Spleen (tissue), 7 donors: ENCODE data around the gene PRR5L.

Source experiments
- CTCF ChIP-seq, 11 experiments: fragments of 200-600 bp in 7 of 11; fragments of 450-650 bp in 4 of 11; sonication (generic) in 4 of 11; IDR thresholded peaks in 8 of 11; conservative IDR thresholded peaks in 3 of 11; 1 replicate in 7 of 11; 2 replicates in 4 of 11; pipeline versions ENCODE4 v1.4.0 to v1.8.0; 2016 to 2021; ENCODE audit warnings: antibody characterized with exemption in 11 of 11, inconsistent platforms in 4 of 11, mild to moderate bottlenecking in 1 of 11
- POLR2A ChIP-seq, 3 donors: fragments of 450-650 bp; IDR thresholded peaks; one replicate each; pipeline ENCODE4 v1.5.1; 2017; ENCODE audit warnings: antibody characterized with exemption in 3 of 3, mild to moderate bottlenecking in 1 of 3
- donor health status: DM: no; HTN: no; CAD: no; lungs with moderate emphysema.
- donor health status: DM: no; HTN: no; CAD: no.
- donor health status: DM: no; HTN: no; CAD: no.

- TF ChIP-seq CTCF (IDR thresholded peaks at IDR 0.05 in 8 of 11, conservative IDR thresholded peaks at IDR 0.05 in 3 of 11), result no peak
- TF ChIP-seq POLR2A (IDR thresholded peaks at IDR 0.05), result no peak
Measured at GRCh38 chr11:36485298-36486002, 189.4 kb downstream of the PRR5L start.
